NT2/D1 (cell line): ENCODE measurements around the gene ATP5F1E.
"Not testable (repeated sequence)": the region's sequence is repeated elsewhere in the genome, so short reads cannot be mapped to it uniquely, and the experiment has no call there.

ENCODE experiments used
- DNase-seq: peaks from one replicate; pipeline ENCODE4 v3.0.0-alpha.2; 2011; ENCODE audit warnings: low read depth, low spot score
- H3K27me3 ChIP-seq: 2 replicates; pipeline ENCODE4 v1.6.0; 2011; ENCODE audit warnings: mild to moderate bottlenecking; ENCODE audit not compliant: insufficient read length, insufficient read depth
- H3K36me3 ChIP-seq: 2 replicates; pipeline ENCODE4 v1.6.1; 2011; ENCODE audit warnings: mild to moderate bottlenecking, low read length, mixed read lengths; ENCODE audit not compliant: insufficient read depth, insufficient read length
- H3K4me1 ChIP-seq: 2 replicates; pipeline ENCODE4 v1.5.1; 2011; ENCODE audit not compliant: insufficient read depth, insufficient read length
- H3K4me3 ChIP-seq: 2 replicates; pipeline ENCODE4 v1.5.1; 2011; ENCODE audit warnings: low read depth; ENCODE audit not compliant: insufficient read length
- H3K9ac ChIP-seq: 2 replicates; pipeline ENCODE4 v1.6.0; 2011; ENCODE audit warnings: low read depth; ENCODE audit not compliant: insufficient read length
- H3K9me3 ChIP-seq: 2 replicates; pipeline ENCODE4 v1.5.1; 2011; ENCODE audit warnings: mild to moderate bottlenecking, low read length; ENCODE audit not compliant: insufficient read depth
- SUZ12 ChIP-seq: IDR thresholded peaks from 2 replicates; pipeline ENCODE4 v1.6.1; 2011; ENCODE audit not compliant: insufficient read length, insufficient read depth; ENCODE audit errors: extremely low read depth
- YY1 ChIP-seq: IDR thresholded peaks from 2 replicates; pipeline ENCODE4 v1.6.1; 2011; ENCODE audit not compliant: insufficient read length, insufficient read depth
- ZNF274 ChIP-seq: IDR thresholded peaks from 2 replicates; pipeline ENCODE4 v1.6.1; 2011; ENCODE audit warnings: mild to moderate bottlenecking, low read depth, low read length

ATP5F1E gene

GRCh38 chr20:59013031-59013951, 18.8 kb downstream of the ATP5F1E start:
- peaks cover 18% of the 10 kb centered on the region for H3K4me1 ChIP-seq
- DNase-seq, result no peak
- H3K9me3 ChIP-seq, result no peaks in the 10 kb centered on the region
- H3K4me3 ChIP-seq, result no peak overlapping the region
- peaks cover 36% of the 10 kb centered on the region for H3K27me3 ChIP-seq
- no peak overlapping the region for H3K9ac ChIP-seq
- no peak for TF ChIP-seq YY1
- no peaks in the 10 kb centered on the region for H3K36me3 ChIP-seq

GRCh38 chr20:59011874-59012157, 20.3 kb downstream of the ATP5F1E start:
- Histone ChIP-seq H3K4me1 (peaks cover 18% of the 10 kb centered on the region), H3K27me3 (peaks cover 44% of the 10 kb centered on the region)
- DNase-seq, H3K9ac ChIP-seq, H3K9me3 ChIP-seq, H3K36me3 ChIP-seq, H3K4me3 ChIP-seq: not testable (repeated sequence)

- TF ChIP-seq SUZ12 (no peak), ZNF274 (no peak), YY1 (no peak)
- H3K9me3 ChIP-seq, result no peaks in the 10 kb centered on the region
- no peak overlapping the region for H3K9ac ChIP-seq
- H3K36me3 ChIP-seq, result no peaks in the 10 kb centered on the region
- H3K4me3 ChIP-seq, result no peak overlapping the region
- no peak for DNase-seq
- H3K27me3 ChIP-seq, result peaks cover 50% of the 10 kb centered on the region
- H3K4me1 ChIP-seq, result peaks cover 23% of the 10 kb centered on the region
Measured at GRCh38 chr20:59010995-59011873, 20.9 kb downstream of the ATP5F1E start.

GRCh38 chr20:59010321-59010994, 21.7 kb downstream of the ATP5F1E start:
- no peak overlapping the region for H3K9ac ChIP-seq
- H3K4me3 ChIP-seq, result no peak overlapping the region
- no peaks in the 10 kb centered on the region for H3K9me3 ChIP-seq
- TF ChIP-seq ZNF274 (no peak), YY1 (no peak), SUZ12 (no peak)
- no peaks in the 10 kb centered on the region for H3K36me3 ChIP-seq
- DNase-seq, result no peak
- H3K27me3 ChIP-seq, result peaks cover 52% of the 10 kb centered on the region
- peaks cover 24% of the 10 kb centered on the region for H3K4me1 ChIP-seq

- H3K9me3 ChIP-seq, result no peaks in the 10 kb centered on the region
- peaks cover 19% of the 10 kb centered on the region for H3K4me1 ChIP-seq
- DNase-seq, result no peak
- no peak overlapping the region for H3K4me3 ChIP-seq
- peaks cover 11% of the 10 kb centered on the region for H3K36me3 ChIP-seq
- TF ChIP-seq SUZ12, result no peak
- TF ChIP-seq YY1, result no peak
- TF ChIP-seq ZNF274, result no peak
- peaks cover 40% of the 10 kb centered on the region for H3K27me3 ChIP-seq
- H3K9ac ChIP-seq, result no peak overlapping the region
Measured at GRCh38 chr20:59008715-59009336, 23.3 kb downstream of the ATP5F1E start.

- peak overlapping the region; percentile 51 for H3K9ac ChIP-seq
Measured at GRCh38 chr20:59007665-59008511, 24.2 kb downstream of the ATP5F1E start.

More at GRCh38 chr20:59007665-59008511, 24.2 kb downstream of the ATP5F1E start:
- TF ChIP-seq YY1, result no peak
- no peak for TF ChIP-seq SUZ12
- no peak for TF ChIP-seq ZNF274
- H3K9me3 ChIP-seq, result no peaks in the 10 kb centered on the region
- no peak for DNase-seq
- peaks cover 35% of the 10 kb centered on the region for H3K27me3 ChIP-seq
- peaks cover 19% of the 10 kb centered on the region for H3K4me1 ChIP-seq
- no peak overlapping the region for H3K4me3 ChIP-seq
- peaks cover 16% of the 10 kb centered on the region for H3K36me3 ChIP-seq
